H9 (cell line): ENCODE measurements around the gene TMOD1. TPM values are rescaled to one million over a fixed set of nuclear protein-coding genes. Genes with fewer than 3 reads are reported as not detected.

Experiments
- DNase-seq: peaks from one replicate; pipeline ENCODE4 v3.0.0-alpha.2; 2017
- H2AFZ ChIP-seq: one replicate; pipeline ENCODE4 v1.6.1; 2013; ENCODE audit warnings: mild to moderate bottlenecking, low read length, control low read depth, moderate library complexity
- H2AK5ac ChIP-seq: 2 replicates; pipeline ENCODE4 v1.6.1; 2013; ENCODE audit warnings: low read length, control low read depth, mixed read lengths; ENCODE audit not compliant: insufficient read length
- H2BK120ac ChIP-seq: one replicate; pipeline ENCODE4 v1.6.1; 2013; ENCODE audit warnings: low read depth, mild to moderate bottlenecking, low read length, control low read depth, inconsistent platforms; ENCODE audit not compliant: poor library complexity, severe bottlenecking
- H2BK12ac ChIP-seq: 2 replicates; pipeline ENCODE4 v1.6.1; 2013; ENCODE audit warnings: low read length, control low read depth, mixed read lengths, low read depth; ENCODE audit not compliant: insufficient read length
- H2BK15ac ChIP-seq: 2 replicates; pipeline ENCODE4 v1.6.1; 2013; ENCODE audit warnings: low read depth, low read length, control low read depth
- H2BK20ac ChIP-seq: one replicate; pipeline ENCODE4 v1.6.1; 2013; ENCODE audit warnings: low read depth, mild to moderate bottlenecking, low read length, control low read depth, inconsistent platforms; ENCODE audit not compliant: poor library complexity, severe bottlenecking
- H2BK5ac ChIP-seq: 2 replicates; pipeline ENCODE4 v1.6.1; 2013; ENCODE audit warnings: low read length, control low read depth, mixed read lengths; ENCODE audit not compliant: insufficient read length
- H3K14ac ChIP-seq: 2 replicates; pipeline ENCODE4 v1.6.1; 2013; ENCODE audit warnings: low read length, control low read depth; ENCODE audit not compliant: insufficient read depth
- H3K18ac ChIP-seq: 2 replicates; pipeline ENCODE4 v1.6.1; 2013; ENCODE audit warnings: low read depth, mild to moderate bottlenecking, mixed read lengths, low read length, control low read depth; ENCODE audit not compliant: insufficient read length
- H3K23ac ChIP-seq: 2 replicates; pipeline ENCODE4 v1.6.1; 2013; ENCODE audit warnings: low read length, control low read depth, mixed read lengths, low read depth; ENCODE audit not compliant: insufficient read length
- H3K23me2 ChIP-seq: 2 replicates; pipeline ENCODE4 v1.6.1; 2013; ENCODE audit warnings: low read depth, mild to moderate bottlenecking, mixed read lengths, low read length, control low read depth; ENCODE audit not compliant: insufficient read length, poor library complexity, severe bottlenecking
- H3K27ac ChIP-seq: 2 replicates; pipeline ENCODE4 v1.5.1; 2013; ENCODE audit warnings: low read length, control low read depth, mixed read lengths, low read depth; ENCODE audit not compliant: insufficient read length
- H3K27me3 ChIP-seq: 2 replicates; pipeline ENCODE4 v1.6.1; 2013; ENCODE audit warnings: low read length, control low read depth, inconsistent platforms; ENCODE audit not compliant: insufficient read depth
- H3K4ac ChIP-seq: 2 replicates; pipeline ENCODE4 v1.6.1; 2013; ENCODE audit warnings: low read depth, mild to moderate bottlenecking, control low read depth, inconsistent platforms, low read length, moderate library complexity
- H3K4me1 ChIP-seq: 2 replicates; pipeline ENCODE4 v1.6.1; 2013; ENCODE audit warnings: low read length, control low read depth, inconsistent platforms; ENCODE audit not compliant: insufficient read depth
- H3K4me2 ChIP-seq: 2 replicates; pipeline ENCODE4 v1.6.1; 2013; ENCODE audit warnings: low read length, control low read depth, mixed read lengths; ENCODE audit not compliant: insufficient read length, insufficient read depth
- H3K56ac ChIP-seq: 2 replicates; pipeline ENCODE4 v1.6.1; 2013; ENCODE audit warnings: low read depth, mild to moderate bottlenecking, mixed read lengths, low read length, control low read depth; ENCODE audit not compliant: insufficient read length
- H3K79me1 ChIP-seq: 2 replicates; pipeline ENCODE4 v1.6.1; 2013; ENCODE audit warnings: low read depth, mild to moderate bottlenecking, moderate library complexity, low read length, control low read depth, inconsistent platforms; ENCODE audit not compliant: insufficient read depth, poor library complexity, severe bottlenecking
- H3K79me2 ChIP-seq: 2 replicates; pipeline ENCODE4 v1.6.1; 2013; ENCODE audit warnings: low read length, control low read depth, inconsistent platforms; ENCODE audit not compliant: insufficient read depth
- H3K9ac ChIP-seq: 2 replicates; pipeline ENCODE4 v1.6.1; 2013; ENCODE audit warnings: low read length, control low read depth, mixed read lengths; ENCODE audit not compliant: insufficient read length; ENCODE audit errors: extremely low read depth
- H3K9me3 ChIP-seq: one replicate; pipeline ENCODE4 v1.6.1; 2013; ENCODE audit warnings: low read depth, low read length, inconsistent platforms; ENCODE audit not compliant: control insufficient read depth
- H3T11ph ChIP-seq: one replicate; pipeline ENCODE4 v1.6.1; 2013; ENCODE audit warnings: mild to moderate bottlenecking, low read length, control low read depth, inconsistent platforms
- H4K20me1 ChIP-seq: one replicate; pipeline ENCODE4 v1.6.1; 2013; ENCODE audit not compliant: control insufficient read depth, insufficient read length, insufficient read depth
- H4K5ac ChIP-seq: 2 replicates; pipeline ENCODE4 v1.6.1; 2013; ENCODE audit warnings: low read depth, mild to moderate bottlenecking, mixed read lengths, low read length, control low read depth; ENCODE audit not compliant: insufficient read length
- H4K8ac ChIP-seq: replicated peaks from 2 replicates; pipeline ENCODE4 v1.6.1; 2013; ENCODE audit warnings: low read length, control low read depth, mixed read lengths, low read depth; ENCODE audit not compliant: insufficient read length
- H4K91ac ChIP-seq: 2 replicates; pipeline ENCODE4 v1.6.1; 2013; ENCODE audit warnings: low read depth, mild to moderate bottlenecking, moderate library complexity, mixed read lengths, low read length, control low read depth; ENCODE audit not compliant: insufficient read length
- H3K27ac Mint-ChIP-seq, 3 experiments: 2 replicates in 2 of 3; 3 replicates in 1 of 3; pipeline ENCODE4 v1.8.0; 2020 to 2021; ENCODE audit warnings: mixed read lengths in 3 of 3, mild to moderate bottlenecking in 1 of 3, moderate library complexity in 1 of 3
- H3K27me3 Mint-ChIP-seq: 2 replicates; pipeline ENCODE4 v1.8.0; 2021; ENCODE audit warnings: low read depth, mild to moderate bottlenecking, moderate library complexity, mixed read lengths
- H3K36me3 Mint-ChIP-seq, 3 experiments: 2 replicates in 2 of 3; 3 replicates in 1 of 3; pipeline ENCODE4 v1.8.0; 2020 to 2021; ENCODE audit warnings: low read depth in 3 of 3, mixed read lengths in 3 of 3; ENCODE audit not compliant: insufficient read depth in 1 of 3
- H3K4me1 Mint-ChIP-seq, 2 experiments: 2 replicates each; pipeline ENCODE4 v1.8.0; 2020; ENCODE audit warnings: mixed read lengths in 2 of 2
- H3K4me3 Mint-ChIP-seq, 2 experiments: 2 replicates in 1 of 2; 3 replicates in 1 of 2; pipeline ENCODE4 v1.8.0; 2020 to 2021; ENCODE audit warnings: mild to moderate bottlenecking in 2 of 2, mixed read lengths in 2 of 2, moderate library complexity in 1 of 2
- H3K9me3 Mint-ChIP-seq, 2 experiments: 2 replicates in 1 of 2; 3 replicates in 1 of 2; pipeline ENCODE4 v1.8.0; 2020; ENCODE audit warnings: mild to moderate bottlenecking in 2 of 2, mixed read lengths in 2 of 2, moderate library complexity in 1 of 2
- CTCF ChIP-seq: fragments of 200-600 bp; sonication (generic); conservative IDR thresholded peaks from 3 replicates; pipeline ENCODE4 v1.8.0; 2021; ENCODE audit warnings: antibody characterized with exemption, mild to moderate bottlenecking
- total RNA-seq: library from RNA; stranded (reverse); gene quantifications from 2 replicates; pipeline ENCODE4 v1.2.1, GENCODE V29; 2021

TMOD1 gene
- total RNA-seq, 1 experiment from 2014 or later, result 0.98 TPM

GRCh38 chr9:97459326-97459725, 42.1 kb upstream of the TMOD1 start:
- H3K9me3 Mint-ChIP-seq, result no peaks in the 10 kb centered on the region
- Histone ChIP-seq H3K56ac (no peak overlapping the region), H2BK5ac (no peak overlapping the region), H2BK20ac (no peak overlapping the region), H3K14ac (no peak overlapping the region), H2AFZ (no peak overlapping the region), H4K5ac (no peak overlapping the region), H4K91ac (no peak overlapping the region), H2BK120ac (no peak overlapping the region), H3K9me3 (no peaks in the 10 kb centered on the region), H3K79me1 (no peaks in the 10 kb centered on the region), H2BK12ac (no peak overlapping the region), H3K4me2 (no peak overlapping the region), H3K18ac (no peak overlapping the region), H2AK5ac (no peak overlapping the region), H3K4ac (no peak overlapping the region), H3K4me1 (no peaks in the 10 kb centered on the region), H4K8ac (no peak overlapping the region), H3K23ac (no peak overlapping the region), H3K23me2 (no peaks in the 10 kb centered on the region), H3K27me3 (no peaks in the 10 kb centered on the region), H3K27ac (no peak overlapping the region), H3K9ac (no peak overlapping the region), H2BK15ac (no peak overlapping the region), H4K20me1 (peaks cover 2% of the 10 kb centered on the region), H3T11ph (no peak overlapping the region), H3K79me2 (no peaks in the 10 kb centered on the region)
- no peak for TF ChIP-seq CTCF
- H3K27ac Mint-ChIP-seq, result no peak overlapping the region
- no peak for DNase-seq
- no peaks in the 10 kb centered on the region for H3K36me3 Mint-ChIP-seq
- H3K27me3 Mint-ChIP-seq, result no peaks in the 10 kb centered on the region; the same call in 1 of the 2 replicates
- no peak overlapping the region for H3K4me3 Mint-ChIP-seq
- peaks cover 5% of the 10 kb centered on the region in 2 experiments for H3K4me1 Mint-ChIP-seq
